Measurements from ENCODE around the gene HPCAL1. TPM values are rescaled to one million over a fixed set of nuclear protein-coding genes. Genes with fewer than 3 reads are reported as not detected.

Gene HPCAL1
- total and polyA plus RNA-seq, 2 of the 4 experiments (the other 2 are of a cell fraction), result 8.2 to 33.7 TPM

DNA sequence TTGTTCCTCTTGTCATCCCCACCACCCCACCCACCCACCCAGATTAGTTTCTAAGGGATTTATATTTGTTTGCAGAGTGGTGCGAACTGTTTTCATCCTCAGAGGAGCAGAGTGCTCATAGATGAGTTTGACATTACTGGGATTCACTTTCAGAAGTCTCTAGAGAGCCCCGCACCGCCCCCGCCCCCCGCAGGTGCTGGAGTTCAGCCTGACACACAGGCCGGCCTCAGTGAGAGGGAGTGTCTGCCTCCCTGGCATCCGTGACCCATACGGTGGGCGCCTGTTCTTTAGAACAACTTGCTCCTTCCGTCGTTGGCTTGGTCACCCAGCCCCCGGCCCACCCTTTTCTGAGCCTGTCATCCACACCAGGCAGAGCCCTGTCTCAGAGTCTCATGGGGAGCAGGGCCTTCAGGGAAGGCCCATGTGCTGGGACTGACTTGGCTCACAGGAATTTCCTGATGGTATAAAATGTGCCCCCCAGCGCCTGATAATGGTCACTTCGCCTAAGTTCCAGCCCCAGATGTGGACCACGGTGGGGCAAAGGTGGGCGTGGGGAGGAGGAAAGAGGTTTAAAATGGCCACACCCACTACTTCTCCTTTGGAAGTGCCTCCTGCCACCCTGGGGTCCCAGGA, 44.3 kb downstream of the HPCAL1 start:
- no peak overlapping the region for H4K91ac ChIP-seq (ENCODE audit: insufficient read depth, low read depth, low read length)
- no peak overlapping the region for H3K9ac ChIP-seq (ENCODE audit: low read depth, low read length)
- BruUV-seq (replicated peaks), result no TSS peak
- peak overlapping the region; percentile 58 for H2AFZ ChIP-seq (replicated peaks; ENCODE audit: low read length, poor library complexity)
- CTCF ChIA-PET, result no interaction called here
- H3K18ac ChIP-seq (ENCODE audit: low read depth, low read length), result no peak overlapping the region
- H2AK5ac ChIP-seq (ENCODE audit: low read depth, low read length), result no peak overlapping the region
- no peak overlapping the region for H3K4me2 ChIP-seq (ENCODE audit: low read depth, low read length)
- H3K9me1 ChIP-seq (ENCODE audit: insufficient read depth, low read length), result peaks cover 8% of the 10 kb centered on the region; the same call in 1 of the 2 replicates
- dilution Hi-C loops (cut with HindIII; ENCODE audit: low sequenced_read_pairs, unreplicated experiment), result no loop called here
- no peaks in the 10 kb centered on the region for H3K27me3 ChIP-seq (ENCODE audit: control insufficient read depth, insufficient read depth, low read length)
- intact Hi-C loops (cut with micrococcal nuclease), result no loop called here
- no peak overlapping the region for H2BK15ac ChIP-seq (ENCODE audit: low read depth, low read length)
- no peaks in the 10 kb centered on the region for H3K9me3 ChIP-seq (ENCODE audit: control insufficient read depth, insufficient read depth, low read length)
- H4K5ac ChIP-seq (ENCODE audit: low read depth, low read length), result no peak overlapping the region
- ATAC-seq (ENCODE audit: low read depth), result peak; percentile 27; the same call in 1 of the 2 replicates
- no peak overlapping the region; the same call in 1 of the 2 replicates for H2BK120ac ChIP-seq (ENCODE audit: low read depth, low read length)
- H4K8ac ChIP-seq (ENCODE audit: low read depth in 2 of 2, low read length in 2 of 2), result peak overlapping the region in 1 of 2 experiments; percentile 3; a peak in 1 of 4 replicates
- no peak overlapping the region for H3K23ac ChIP-seq (ENCODE audit: low read depth, low read length)
- no peak overlapping the region for H3K56ac ChIP-seq (ENCODE audit: extremely low read depth, insufficient read depth, low read length)
- H2AK9ac ChIP-seq (replicated peaks; ENCODE audit: low read depth, low read length, poor library complexity), result peak overlapping the region; percentile 23
- H3K36me3 ChIP-seq (ENCODE audit: control insufficient read depth, insufficient read depth, low read length), result no peaks in the 10 kb centered on the region
- POLR2A ChIA-PET (ENCODE audit: unreplicated experiment), result no interaction called here
- H4K20me1 ChIP-seq (ENCODE audit: insufficient read depth, low read length), result peaks cover 15% of the 10 kb centered on the region
- peaks cover 11% of the 10 kb centered on the region for H3K4me1 ChIP-seq (ENCODE audit: control insufficient read depth, insufficient read depth, low read length)
- no peak overlapping the region for H3K4me3 ChIP-seq (ENCODE audit: insufficient read depth, low read depth, low read length)
- H3K79me1 ChIP-seq (ENCODE audit: low read depth in 1 of 2, low read length in 2 of 2), result peaks cover 12 to 21% of the 10 kb centered on the region in 2 experiments; a peak in 3 of 4 replicates
- H2BK20ac ChIP-seq (ENCODE audit: low read depth, low read length), result no peak overlapping the region; the same call in 1 of the 2 replicates
- H3K14ac ChIP-seq (replicated peaks; ENCODE audit: low read depth, low read length), result no peak overlapping the region
- peak overlapping the region; percentile 35; the same call in 1 of the 2 replicates for H3K4ac ChIP-seq (ENCODE audit: low read depth, low read length)
- no peak overlapping the region for H2BK5ac ChIP-seq (ENCODE audit: low read depth, low read length, poor library complexity, severe bottlenecking)
- peak; percentile 41 for DNase-seq
- 20% methylated on average over 2 of the region's 16 CpGs; no CpG with 5 or more reads in 1 of the 2 experiments for WGBS, 2 experiments (ENCODE audit: extremely low coverage in 2 of 2, insufficient read length in 1 of 2)
- H3K27ac ChIP-seq (ENCODE audit: insufficient read depth, low read length), result no peak overlapping the region
- in situ Hi-C loops (cut with MboI; ENCODE audit: low sequenced_read_pairs), result no loop called here
- TF ChIP-seq NFE2L2 (IDR thresholded peaks at IDR 0.05; ENCODE audit: low read depth, low read length) (no peak), RAD21 (IDR thresholded peaks at IDR 0.05; ENCODE audit: low read length) (no peak), MAFK (IDR thresholded peaks at IDR 0.05; ENCODE audit: low read depth, low read length) (no peak), POLR2A (IDR thresholded peaks at IDR 0.05; ENCODE audit: low read depth, low read length) (no peak), MXI1 (IDR thresholded peaks at IDR 0.05; ENCODE audit: borderline replicate concordance, low read depth, low read length) (no peak), MAZ (IDR thresholded peaks at IDR 0.05; ENCODE audit: borderline replicate concordance, low read depth, low read length) (no peak), SMC3 (IDR thresholded peaks at IDR 0.05; ENCODE audit: low read depth, low read length) (peak; percentile 31; the same call in 1 of the 2 replicates), FOS (IDR thresholded peaks at IDR 0.05; ENCODE audit: low read depth, low read length) (no peak), RCOR1 (IDR thresholded peaks at IDR 0.05; ENCODE audit: insufficient replicate concordance, low read length) (no peak), CHD1 (IDR thresholded peaks at IDR 0.05; ENCODE audit: low read depth, low read length) (no peak), CEBPB (IDR thresholded peaks at IDR 0.05; ENCODE audit: low read depth, low read length) (no peak), RFX5 (IDR thresholded peaks at IDR 0.05; ENCODE audit: low read depth, low read length) (no peak)
- TF ChIP-seq, protein P1, sequence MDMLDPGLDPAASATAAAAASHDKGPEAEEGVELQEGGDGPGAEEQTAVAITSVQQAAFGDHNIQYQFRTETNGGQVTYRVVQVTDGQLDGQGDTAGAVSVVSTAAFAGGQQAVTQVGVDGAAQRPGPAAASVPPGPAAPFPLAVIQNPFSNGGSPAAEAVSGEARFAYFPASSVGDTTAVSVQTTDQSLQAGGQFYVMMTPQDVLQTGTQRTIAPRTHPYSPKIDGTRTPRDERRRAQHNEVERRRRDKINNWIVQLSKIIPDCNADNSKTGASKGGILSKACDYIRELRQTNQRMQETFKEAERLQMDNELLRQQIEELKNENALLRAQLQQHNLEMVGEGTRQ (IDR thresholded peaks at IDR 0.05; ENCODE audit: low read depth, low read length), result no peak
- TF ChIP-seq, protein P2, sequence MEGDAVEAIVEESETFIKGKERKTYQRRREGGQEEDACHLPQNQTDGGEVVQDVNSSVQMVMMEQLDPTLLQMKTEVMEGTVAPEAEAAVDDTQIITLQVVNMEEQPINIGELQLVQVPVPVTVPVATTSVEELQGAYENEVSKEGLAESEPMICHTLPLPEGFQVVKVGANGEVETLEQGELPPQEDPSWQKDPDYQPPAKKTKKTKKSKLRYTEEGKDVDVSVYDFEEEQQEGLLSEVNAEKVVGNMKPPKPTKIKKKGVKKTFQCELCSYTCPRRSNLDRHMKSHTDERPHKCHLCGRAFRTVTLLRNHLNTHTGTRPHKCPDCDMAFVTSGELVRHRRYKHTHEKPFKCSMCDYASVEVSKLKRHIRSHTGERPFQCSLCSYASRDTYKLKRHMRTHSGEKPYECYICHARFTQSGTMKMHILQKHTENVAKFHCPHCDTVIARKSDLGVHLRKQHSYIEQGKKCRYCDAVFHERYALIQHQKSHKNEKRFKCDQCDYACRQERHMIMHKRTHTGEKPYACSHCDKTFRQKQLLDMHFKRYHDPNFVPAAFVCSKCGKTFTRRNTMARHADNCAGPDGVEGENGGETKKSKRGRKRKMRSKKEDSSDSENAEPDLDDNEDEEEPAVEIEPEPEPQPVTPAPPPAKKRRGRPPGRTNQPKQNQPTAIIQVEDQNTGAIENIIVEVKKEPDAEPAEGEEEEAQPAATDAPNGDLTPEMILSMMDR (conservative IDR thresholded peaks at IDR 0.05; ENCODE audit: low read depth, low read length), result 0 out of 2 replicates have a peak, but pooled peaks have one; percentile 13
- TF ChIP-seq, protein P3, sequence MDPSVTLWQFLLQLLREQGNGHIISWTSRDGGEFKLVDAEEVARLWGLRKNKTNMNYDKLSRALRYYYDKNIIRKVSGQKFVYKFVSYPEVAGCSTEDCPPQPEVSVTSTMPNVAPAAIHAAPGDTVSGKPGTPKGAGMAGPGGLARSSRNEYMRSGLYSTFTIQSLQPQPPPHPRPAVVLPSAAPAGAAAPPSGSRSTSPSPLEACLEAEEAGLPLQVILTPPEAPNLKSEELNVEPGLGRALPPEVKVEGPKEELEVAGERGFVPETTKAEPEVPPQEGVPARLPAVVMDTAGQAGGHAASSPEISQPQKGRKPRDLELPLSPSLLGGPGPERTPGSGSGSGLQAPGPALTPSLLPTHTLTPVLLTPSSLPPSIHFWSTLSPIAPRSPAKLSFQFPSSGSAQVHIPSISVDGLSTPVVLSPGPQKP (IDR thresholded peaks at IDR 0.05; ENCODE audit: borderline replicate concordance, low read depth, low read length), result no peak
